A673 (cell line): ENCODE results near the gene LRRC25. TPM values are rescaled to one million over a fixed set of nuclear protein-coding genes. Genes with fewer than 3 reads are reported as not detected.

ENCODE experiments used
- Bru-seq: library from RNA; stranded (reverse); fragments of 400-500 nt; gene quantifications from one replicate; lab custom pipeline; 2021; lab: Mats Ljungman, UMichigan
- BruChase-seq, 2 experiments: library from RNA; stranded (reverse); fragments of 400-500 nt; gene quantifications; one replicate each; lab custom pipeline; 2021; lab: Mats Ljungman, UMichigan
- BruUV-seq: library from RNA; stranded (reverse); fragments of 400-500 nt; replicated peaks from 2 replicates; lab custom pipeline; 2021; lab: Mats Ljungman, UMichigan
- CTCF ChIA-PET: fragments of 300-600 bp; sonication (Branson Sonifier 250); formaldehyde crosslinking; loops from one replicate; lab custom pipeline; 2022; ENCODE audit warnings: antibody characterized with exemption; lab: Charles Lee
- POLR2A ChIA-PET: fragments of 300-600 bp; sonication (Branson Sonifier 250); formaldehyde crosslinking; loops from one replicate; lab custom pipeline; 2022; ENCODE audit warnings: antibody characterized with exemption; ENCODE audit not compliant: low non-redundant PET; lab: Charles Lee
- DNase-seq: peaks from one replicate; pipeline ENCODE4 v3.0.0-alpha.2; 2015; ENCODE audit warnings: low spot score
- H3K27ac ChIP-seq: fragments of 200-600 bp; sonication (generic); 2 replicates; pipeline ENCODE4 v1.5.1; 2016; ENCODE audit warnings: mixed run types, low read depth, mild to moderate bottlenecking, mixed read lengths, antibody characterized with exemption, low read length; ENCODE audit not compliant: poor library complexity, severe bottlenecking
- H3K27me3 ChIP-seq: fragments of 200-600 bp; sonication (generic); replicated peaks from 2 replicates; pipeline ENCODE4 v1.6.1; 2017; ENCODE audit warnings: mixed run types, low read depth, mild to moderate bottlenecking, mixed read lengths, antibody characterized with exemption, low read length; ENCODE audit not compliant: insufficient read depth, poor library complexity
- H3K36me3 ChIP-seq: fragments of 200-600 bp; sonication (generic); 2 replicates; pipeline ENCODE4 v1.6.1; 2016; ENCODE audit warnings: mixed run types, mild to moderate bottlenecking, mixed read lengths, antibody characterized with exemption, low read length; ENCODE audit not compliant: insufficient read depth, poor library complexity, severe bottlenecking
- H3K4me1 ChIP-seq: fragments of 200-600 bp; sonication (generic); 2 replicates; pipeline ENCODE4 v1.6.1; 2017; ENCODE audit warnings: mixed run types, mild to moderate bottlenecking, mixed read lengths, antibody characterized with exemption, low read length; ENCODE audit not compliant: insufficient read depth, poor library complexity, severe bottlenecking
- H3K4me3 ChIP-seq: fragments of 200-600 bp; sonication (generic); 2 replicates; pipeline ENCODE4 v1.5.1; 2016; ENCODE audit warnings: low read depth, mixed run types, mild to moderate bottlenecking, mixed read lengths, low read length; ENCODE audit not compliant: poor library complexity, severe bottlenecking
- H3K9me3 ChIP-seq: fragments of 200-600 bp; sonication (generic); 2 replicates; pipeline ENCODE4 v1.6.1; 2016; ENCODE audit warnings: mixed run types, low read depth, mild to moderate bottlenecking, mixed read lengths, antibody characterized with exemption, low read length; ENCODE audit not compliant: poor library complexity, severe bottlenecking
- EZH2 ChIP-seq: fragments of 200-600 bp; sonication (generic); IDR thresholded peaks from 2 replicates; pipeline ENCODE4 v1.6.1; 2017; ENCODE audit warnings: borderline replicate concordance, low read depth, mild to moderate bottlenecking, mixed read lengths, antibody characterized with exemption, low read length; ENCODE audit not compliant: poor library complexity, severe bottlenecking
- intact Hi-C: fragments of 100-400 bp; cut with micrococcal nuclease; formaldehyde crosslinking; loops from one replicate; pipeline ENCODE4 v1.10.0; 2022; ENCODE audit not compliant: unreplicated experiment
- long read RNA-seq: library from polyadenylated mRNA; stranded (forward); transcript quantifications from one replicate; pipeline ENCODE4 v2.0.0, GENCODE V29; 2022
- total RNA-seq: library from RNA; stranded (reverse); gene quantifications from 2 replicates; pipeline ENCODE4 v1.2.3, GENCODE V29; 2021
- TF ChIP-seq, protein P1 (sequence below): fragments of 300-800, 200-600 bp; sonication (generic); conservative IDR thresholded peaks from 2 replicates; pipeline ENCODE4 v1.5.1; 2017; ENCODE audit warnings: low read depth, mild to moderate bottlenecking, antibody characterized with exemption, low read length, moderate library complexity, mixed read lengths

Gene LRRC25
- total RNA-seq (not detected in 2 replicates), Bru-seq, nascent RNA (not detected), BruChase-seq, experiment 1, labeled RNA remaining after a 2-hour chase (not detected), BruChase-seq, experiment 2, labeled RNA remaining after a 6-hour chase (not detected)
- long read RNA-seq: 0 reads

DNA sequence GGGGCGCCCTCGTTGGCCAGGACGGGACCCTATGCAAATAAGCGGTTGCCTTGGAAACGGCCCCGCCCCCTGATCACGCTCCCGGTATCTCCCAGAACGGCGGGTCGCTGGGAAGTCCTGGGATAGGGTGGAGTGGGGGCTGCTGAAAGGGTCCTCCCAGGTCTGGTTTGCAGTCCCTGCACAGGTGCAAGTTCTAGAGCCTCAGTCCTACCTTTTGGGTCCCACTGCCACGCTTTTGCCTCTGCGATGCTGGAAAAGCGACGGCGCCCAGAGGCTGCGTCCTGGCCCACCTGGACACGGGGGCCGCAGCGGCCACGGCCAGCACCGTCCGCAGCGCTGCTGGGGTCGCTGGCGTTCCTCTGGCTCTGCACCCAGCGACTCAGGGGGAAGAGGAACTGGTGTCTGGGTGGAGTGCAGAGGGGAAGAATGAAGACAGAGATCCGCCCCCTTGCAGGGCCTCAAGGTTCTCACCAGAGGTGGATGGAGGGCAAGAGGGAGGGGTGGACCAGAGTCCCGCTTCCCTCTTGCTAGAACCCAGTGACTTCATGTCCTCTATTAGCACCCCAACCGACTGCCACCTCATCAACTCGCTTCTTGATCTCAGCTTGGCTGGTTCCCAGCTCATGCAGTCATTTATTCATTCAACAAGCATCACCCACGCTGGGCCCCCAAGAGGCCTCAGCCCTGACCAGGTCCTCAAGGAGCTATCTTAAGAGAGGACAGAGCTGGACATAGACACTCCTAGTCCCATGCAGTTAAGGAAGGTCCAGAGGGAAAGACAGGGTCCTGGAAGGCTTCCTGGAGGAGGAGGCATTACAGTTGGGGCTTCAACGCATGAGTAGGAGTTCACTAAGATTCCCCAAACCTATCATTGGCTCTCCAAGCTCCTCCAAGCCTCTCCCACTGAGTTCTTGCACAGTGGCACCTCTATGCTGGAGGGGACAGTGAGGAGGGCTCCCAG is at the start of gene LRRC25:
LRRC25 (minus strand) TSS at position 381 of the 961 bp plus-strand sequence. CDS start 659 bp downstream, outside the sequence.
- TF ChIP-seq, protein P1, sequence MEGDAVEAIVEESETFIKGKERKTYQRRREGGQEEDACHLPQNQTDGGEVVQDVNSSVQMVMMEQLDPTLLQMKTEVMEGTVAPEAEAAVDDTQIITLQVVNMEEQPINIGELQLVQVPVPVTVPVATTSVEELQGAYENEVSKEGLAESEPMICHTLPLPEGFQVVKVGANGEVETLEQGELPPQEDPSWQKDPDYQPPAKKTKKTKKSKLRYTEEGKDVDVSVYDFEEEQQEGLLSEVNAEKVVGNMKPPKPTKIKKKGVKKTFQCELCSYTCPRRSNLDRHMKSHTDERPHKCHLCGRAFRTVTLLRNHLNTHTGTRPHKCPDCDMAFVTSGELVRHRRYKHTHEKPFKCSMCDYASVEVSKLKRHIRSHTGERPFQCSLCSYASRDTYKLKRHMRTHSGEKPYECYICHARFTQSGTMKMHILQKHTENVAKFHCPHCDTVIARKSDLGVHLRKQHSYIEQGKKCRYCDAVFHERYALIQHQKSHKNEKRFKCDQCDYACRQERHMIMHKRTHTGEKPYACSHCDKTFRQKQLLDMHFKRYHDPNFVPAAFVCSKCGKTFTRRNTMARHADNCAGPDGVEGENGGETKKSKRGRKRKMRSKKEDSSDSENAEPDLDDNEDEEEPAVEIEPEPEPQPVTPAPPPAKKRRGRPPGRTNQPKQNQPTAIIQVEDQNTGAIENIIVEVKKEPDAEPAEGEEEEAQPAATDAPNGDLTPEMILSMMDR: no peak
- TF ChIP-seq EZH2: no peak
- no peak for DNase-seq
- H3K4me3 ChIP-seq: no peak within 1 kb of the TSS
- intact Hi-C loops: no loop called here
- H3K9me3 ChIP-seq: no peaks in the 10 kb centered on the region
- H3K27ac ChIP-seq: no peak within 1 kb of the TSS
- POLR2A ChIA-PET: no interaction called here
- no peaks in the 10 kb centered on the region for H3K4me1 ChIP-seq
- H3K36me3 ChIP-seq: no peaks in the 10 kb centered on the region
- CTCF ChIA-PET: no interaction called here
- H3K27me3 ChIP-seq: no peaks in the 10 kb centered on the region
- no TSS peak for BruUV-seq

DNA sequence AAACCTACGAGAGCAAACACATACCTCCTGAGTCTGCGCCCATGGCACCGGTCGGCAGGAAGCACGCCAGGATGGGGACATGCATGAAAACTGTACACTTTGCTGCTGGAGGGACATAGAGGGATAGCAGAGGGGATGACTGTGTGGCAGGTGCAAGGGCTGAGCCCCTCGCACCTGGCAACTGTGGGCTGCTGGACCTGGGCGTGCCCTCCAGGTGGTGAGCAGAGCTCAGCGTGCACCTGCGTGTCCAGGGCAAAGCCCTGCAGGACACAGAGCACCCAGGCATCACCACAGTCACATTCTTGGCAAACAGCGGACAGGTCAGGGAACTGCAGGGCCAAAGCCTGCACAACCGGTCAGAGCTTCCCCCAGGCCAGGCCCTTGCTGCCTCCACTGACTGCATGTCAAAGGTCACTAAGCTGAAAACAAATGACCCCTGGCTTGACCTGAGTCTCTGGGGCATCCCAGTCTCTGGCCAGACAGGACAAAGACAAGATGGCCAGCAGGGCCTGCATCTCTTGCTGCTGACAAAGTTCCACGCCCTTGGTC is 49.5 kb upstream of the LRRC25 start:
- Histone ChIP-seq H3K36me3 (peaks cover 23% of the 10 kb centered on the region), H3K4me3 (no peak overlapping the region), H3K9me3 (no peaks in the 10 kb centered on the region), H3K27ac (no peak overlapping the region), H3K27me3 (no peaks in the 10 kb centered on the region), H3K4me1 (peaks cover 4% of the 10 kb centered on the region)
- TF ChIP-seq, protein P1: no peak
- no peak for TF ChIP-seq EZH2
- CTCF ChIA-PET: no interaction called here
- DNase-seq: no peak
- intact Hi-C loops: no loop called here
- BruUV-seq: no TSS peak
- POLR2A ChIA-PET: no interaction called here

DNA sequence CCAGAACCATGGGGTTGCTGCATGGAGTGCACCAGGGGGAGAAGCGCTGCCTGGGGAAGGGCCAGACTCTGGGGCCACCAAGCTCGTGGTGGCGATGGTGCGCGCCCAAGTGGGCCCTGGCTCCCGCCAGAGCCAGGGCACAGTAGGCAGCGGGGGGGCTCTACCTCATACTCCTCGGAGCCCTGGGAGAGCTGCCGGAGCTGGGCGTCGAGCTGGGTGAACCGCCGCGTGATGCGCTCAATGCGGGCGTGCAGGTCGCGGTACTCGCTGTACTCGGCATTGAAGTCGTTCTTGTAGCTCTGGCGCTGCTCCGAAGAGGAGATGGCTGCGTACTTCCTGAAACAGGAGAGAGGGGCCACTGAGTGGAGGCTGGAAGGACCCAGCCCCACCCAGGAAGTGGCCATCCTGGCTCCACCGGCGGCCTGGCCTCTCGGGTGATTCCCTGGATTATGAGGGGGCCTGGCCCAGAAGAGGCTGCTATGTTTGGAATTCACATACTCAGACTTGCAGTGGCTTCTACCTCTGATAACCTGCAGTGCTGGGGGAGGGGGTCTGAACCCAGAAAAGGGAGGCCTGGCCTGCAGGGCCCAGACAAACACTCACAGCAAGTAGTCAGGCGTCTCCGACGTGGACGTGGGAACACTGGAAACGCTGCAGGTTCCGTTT is 48.9 kb upstream of the LRRC25 start:
- intact Hi-C loops: no loop called here
- no peak for DNase-seq
- Histone ChIP-seq H3K36me3 (peaks cover 23% of the 10 kb centered on the region), H3K9me3 (no peaks in the 10 kb centered on the region), H3K27ac (no peak overlapping the region), H3K27me3 (no peaks in the 10 kb centered on the region), H3K4me3 (no peak overlapping the region), H3K4me1 (peaks cover 3% of the 10 kb centered on the region)
- BruUV-seq: no TSS peak
- ChIA-PET CTCF (interaction anchor here (0.5 kb wide), 1 partner anchor 9 kb away, joined by 6 read pairs; no protein-coding TSS in a partner anchor), POLR2A (no interaction called here)
- no peak for TF ChIP-seq EZH2
- TF ChIP-seq, protein P1: no peak
